ENCODE measurements around the gene YIPF6. TPM values are rescaled to one million over a fixed set of nuclear protein-coding genes. Genes with fewer than 3 reads are reported as not detected.
A peak's percentile ranks its signal among the peaks of the same experiment; 100 is the strongest.

The YIPF6 gene
- total and polyA plus RNA-seq, 9 of the 15 experiments (the other 6 are each of a cell fraction or from before 2014, with no cell fraction given) = 7.7 to 44.2 (median 22.4) TPM

DNA sequence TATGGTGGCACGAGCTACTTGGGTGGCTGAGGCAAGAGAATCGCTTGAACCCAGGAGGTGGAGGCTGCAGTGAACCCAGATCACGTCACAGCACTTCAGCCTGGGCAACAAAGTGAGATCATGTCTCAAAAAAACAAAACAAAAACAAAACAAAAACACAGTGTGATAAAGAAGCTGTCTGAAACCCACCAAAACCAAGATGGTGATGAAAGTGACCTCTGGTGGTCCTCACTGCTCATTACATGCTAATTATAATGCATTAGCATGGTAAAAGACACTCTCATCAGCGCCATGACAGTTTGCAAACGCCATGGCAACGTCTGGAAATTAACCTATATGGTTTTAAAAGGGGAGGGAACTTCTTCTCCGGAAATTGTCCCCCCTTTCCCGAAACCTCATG is 36.2 kb upstream of the YIPF6 start (continued):
- no peak for TF ChIP-seq AFF1 (IDR thresholded peaks at IDR 0.05; ENCODE audit: low read depth in 1 of 2, partially characterized antibody in 2 of 2)
- no peak for TF ChIP-seq RBM17 (IDR thresholded peaks at IDR 0.05; ENCODE audit: borderline replicate concordance, low read depth, low read length)
- 0 out of 2 replicates have a peak, but pooled peaks have one; percentile 30 for TF ChIP-seq TOE1 (IDR thresholded peaks at IDR 0.05; ENCODE audit: borderline replicate concordance)
- no peak for TF ChIP-seq TOE1 (CRISPR knock-in tag; IDR thresholded peaks at IDR 0.05; ENCODE audit: borderline replicate concordance, low read depth)
- TF ChIP-seq MYNN (IDR thresholded peaks at IDR 0.05) = peak; percentile 55; the same call in 1 of the 2 replicates
- no peak for TF ChIP-seq MYNN (CRISPR knock-in tag; IDR thresholded peaks at IDR 0.05)
- TF ChIP-seq HLTF (IDR thresholded peaks at IDR 0.05) = peak; percentile 97
- TF ChIP-seq ZNF444 (CRISPR knock-in tag; IDR thresholded peaks at IDR 0.05) = no peak
- no peak for TF ChIP-seq MIER1 (IDR thresholded peaks at IDR 0.05; ENCODE audit: low read depth)
- TF ChIP-seq CHD4 (IDR thresholded peaks at IDR 0.05; ENCODE audit: insufficient read depth, insufficient replicate concordance, low read depth, low read length, poor library complexity, severe bottlenecking) = no peak
- peak in 1 of 2 experiments; percentile 73; a peak in 1 of 4 replicates for TF ChIP-seq MLLT1 (IDR thresholded peaks at IDR 0.05)
- no peak for TF ChIP-seq DLX4 (CRISPR knock-in tag; IDR thresholded peaks at IDR 0.05)
- TF ChIP-seq, protein P1, sequence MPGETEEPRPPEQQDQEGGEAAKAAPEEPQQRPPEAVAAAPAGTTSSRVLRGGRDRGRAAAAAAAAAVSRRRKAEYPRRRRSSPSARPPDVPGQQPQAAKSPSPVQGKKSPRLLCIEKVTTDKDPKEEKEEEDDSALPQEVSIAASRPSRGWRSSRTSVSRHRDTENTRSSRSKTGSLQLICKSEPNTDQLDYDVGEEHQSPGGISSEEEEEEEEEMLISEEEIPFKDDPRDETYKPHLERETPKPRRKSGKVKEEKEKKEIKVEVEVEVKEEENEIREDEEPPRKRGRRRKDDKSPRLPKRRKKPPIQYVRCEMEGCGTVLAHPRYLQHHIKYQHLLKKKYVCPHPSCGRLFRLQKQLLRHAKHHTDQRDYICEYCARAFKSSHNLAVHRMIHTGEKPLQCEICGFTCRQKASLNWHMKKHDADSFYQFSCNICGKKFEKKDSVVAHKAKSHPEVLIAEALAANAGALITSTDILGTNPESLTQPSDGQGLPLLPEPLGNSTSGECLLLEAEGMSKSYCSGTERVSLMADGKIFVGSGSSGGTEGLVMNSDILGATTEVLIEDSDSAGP (CRISPR knock-in tag; IDR thresholded peaks at IDR 0.05) = no peak
- TF ChIP-seq CBX3 (IDR thresholded peaks at IDR 0.05; ENCODE audit: borderline replicate concordance in 1 of 2, low read length in 2 of 2) = 0 out of 3 replicates have a peak, but pooled peaks of 1 of the 2 experiments have one; percentile 39
- TF ChIP-seq, protein P2, sequence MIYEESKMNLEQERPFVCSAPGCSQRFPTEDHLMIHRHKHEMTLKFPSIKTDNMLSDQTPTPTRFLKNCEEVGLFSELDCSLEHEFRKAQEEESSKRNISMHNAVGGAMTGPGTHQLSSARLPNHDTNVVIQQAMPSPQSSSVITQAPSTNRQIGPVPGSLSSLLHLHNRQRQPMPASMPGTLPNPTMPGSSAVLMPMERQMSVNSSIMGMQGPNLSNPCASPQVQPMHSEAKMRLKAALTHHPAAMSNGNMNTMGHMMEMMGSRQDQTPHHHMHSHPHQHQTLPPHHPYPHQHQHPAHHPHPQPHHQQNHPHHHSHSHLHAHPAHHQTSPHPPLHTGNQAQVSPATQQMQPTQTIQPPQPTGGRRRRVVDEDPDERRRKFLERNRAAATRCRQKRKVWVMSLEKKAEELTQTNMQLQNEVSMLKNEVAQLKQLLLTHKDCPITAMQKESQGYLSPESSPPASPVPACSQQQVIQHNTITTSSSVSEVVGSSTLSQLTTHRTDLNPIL (CRISPR knock-in tag; IDR thresholded peaks at IDR 0.05) = no peak
- peak; percentile 22; the same call in 1 of the 2 replicates for TF ChIP-seq JUND (IDR thresholded peaks at IDR 0.05; ENCODE audit: borderline replicate concordance, low read depth, low read length)
- TF ChIP-seq JUND (tag; IDR thresholded peaks at IDR 0.05; ENCODE audit: borderline replicate concordance, low read depth, low read length) = no peak; the same call in 2 of the 3 replicates
- TF ChIP-seq SAFB (IDR thresholded peaks at IDR 0.05; ENCODE audit: borderline replicate concordance, low read depth, low read length) = no peak
- peak; percentile 86 for TF ChIP-seq RFX1 (IDR thresholded peaks at IDR 0.05)

Measured in K562 (cell line).